Measurements from ENCODE around the gene TRABD2A.

Gene TRABD2A

DNA sequence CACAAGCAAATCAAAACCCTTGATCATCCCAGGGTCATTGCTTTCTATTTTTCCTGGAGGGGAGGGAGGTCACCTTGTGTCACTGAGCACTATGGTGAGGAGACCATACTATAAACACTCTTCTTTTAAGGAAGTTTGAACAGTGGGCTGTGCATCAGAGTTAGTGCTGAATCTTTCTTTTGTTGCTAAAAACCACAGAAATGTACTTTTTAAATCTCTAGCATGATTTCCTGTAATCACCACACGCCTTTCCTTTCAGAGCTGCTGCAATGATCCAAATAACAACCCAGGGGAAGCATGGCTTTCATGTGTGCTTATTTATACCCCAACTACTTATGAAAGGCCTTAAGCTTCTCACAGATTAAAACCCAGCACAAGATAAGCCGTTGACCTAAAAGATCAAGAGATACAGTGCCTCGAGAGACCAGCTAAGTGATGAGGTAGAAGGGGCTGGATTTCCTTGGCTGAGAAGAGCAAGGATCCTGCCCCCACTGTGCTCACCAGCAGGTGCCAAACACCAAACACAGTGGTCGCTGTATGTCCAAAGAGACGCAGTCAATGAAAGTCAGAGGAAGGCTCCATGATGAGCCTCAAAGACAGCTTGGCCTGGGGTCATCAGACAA is 34.7 kb downstream of the TRABD2A start:
- Histone ChIP-seq H3K27me3 (replicated peaks; ENCODE audit: insufficient read depth, low read length) (no peaks in the 10 kb centered on the region), H3K27ac (ENCODE audit: low read length) (peak overlapping the region; percentile 75), H3K9me2 (replicated peaks; ENCODE audit: insufficient read depth, low read length) (no peaks in the 10 kb centered on the region), H3K4me3 (ENCODE audit: low read length) (peak overlapping the region; percentile 3; the same call in 1 of the 2 replicates), H3K9ac (ENCODE audit: low read length) (peak overlapping the region; percentile 3; the same call in 1 of the 2 replicates), H3K79me2 (ENCODE audit: low read length) (no peaks in the 10 kb centered on the region), H3K9me3 (replicated peaks; ENCODE audit: insufficient read depth, low read length) (no peaks in the 10 kb centered on the region), H3K4me1 (ENCODE audit: low read length) (peaks cover 21% of the 10 kb centered on the region), H3F3A (ENCODE audit: insufficient read depth, low read length) (peaks cover 4% of the 10 kb centered on the region; the same call in 1 of the 2 replicates), H2AFZ (ENCODE audit: low read length) (peak overlapping the region; percentile 59), H3K36me3 (replicated peaks; ENCODE audit: insufficient read depth, low read length) (no peaks in the 10 kb centered on the region), H3K4me2 (ENCODE audit: low read depth, low read length) (peak overlapping the region; percentile 45), H4K20me1 (ENCODE audit: insufficient read depth, low read length) (no peaks in the 10 kb centered on the region)
- TF ChIP-seq EZH2 (optimal IDR thresholded peaks at IDR 0.05; ENCODE audit: low read depth, low read length) (no peak), EZH2phosphoT487 (IDR thresholded peaks at IDR 0.05; ENCODE audit: low read length) (no peak)
- TF ChIP-seq, protein P1, sequence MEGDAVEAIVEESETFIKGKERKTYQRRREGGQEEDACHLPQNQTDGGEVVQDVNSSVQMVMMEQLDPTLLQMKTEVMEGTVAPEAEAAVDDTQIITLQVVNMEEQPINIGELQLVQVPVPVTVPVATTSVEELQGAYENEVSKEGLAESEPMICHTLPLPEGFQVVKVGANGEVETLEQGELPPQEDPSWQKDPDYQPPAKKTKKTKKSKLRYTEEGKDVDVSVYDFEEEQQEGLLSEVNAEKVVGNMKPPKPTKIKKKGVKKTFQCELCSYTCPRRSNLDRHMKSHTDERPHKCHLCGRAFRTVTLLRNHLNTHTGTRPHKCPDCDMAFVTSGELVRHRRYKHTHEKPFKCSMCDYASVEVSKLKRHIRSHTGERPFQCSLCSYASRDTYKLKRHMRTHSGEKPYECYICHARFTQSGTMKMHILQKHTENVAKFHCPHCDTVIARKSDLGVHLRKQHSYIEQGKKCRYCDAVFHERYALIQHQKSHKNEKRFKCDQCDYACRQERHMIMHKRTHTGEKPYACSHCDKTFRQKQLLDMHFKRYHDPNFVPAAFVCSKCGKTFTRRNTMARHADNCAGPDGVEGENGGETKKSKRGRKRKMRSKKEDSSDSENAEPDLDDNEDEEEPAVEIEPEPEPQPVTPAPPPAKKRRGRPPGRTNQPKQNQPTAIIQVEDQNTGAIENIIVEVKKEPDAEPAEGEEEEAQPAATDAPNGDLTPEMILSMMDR (IDR thresholded peaks at IDR 0.05; ENCODE audit: low read length) = no peak
- DNase-seq = peak; percentile 81

DNA sequence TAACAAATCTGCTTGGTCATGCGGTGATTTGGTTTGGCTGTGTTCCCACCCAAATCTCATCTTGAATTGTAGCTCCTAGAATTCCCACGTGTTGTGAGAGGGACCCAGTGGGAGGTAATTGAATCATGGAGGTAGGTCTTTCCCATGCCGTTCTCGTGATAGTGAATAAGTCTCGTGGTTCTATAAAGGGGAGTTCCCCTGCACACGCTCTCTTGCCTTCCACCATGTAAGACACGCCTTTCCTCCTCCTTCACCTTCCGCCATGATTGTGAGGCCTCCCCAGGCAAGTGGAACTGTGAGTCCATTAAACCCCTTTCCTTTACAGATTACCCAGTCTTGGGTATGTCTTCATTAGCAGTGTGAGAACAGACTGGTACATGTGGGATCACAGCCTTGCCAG is 36.7 kb downstream of the TRABD2A start:
- TF ChIP-seq, protein P1 (IDR thresholded peaks at IDR 0.05; ENCODE audit: low read length) = no peak
- no peak for TF ChIP-seq EZH2 (optimal IDR thresholded peaks at IDR 0.05; ENCODE audit: low read depth, low read length)
- no peak for TF ChIP-seq EZH2phosphoT487 (IDR thresholded peaks at IDR 0.05; ENCODE audit: low read length)
- Histone ChIP-seq H3K27me3 (replicated peaks; ENCODE audit: insufficient read depth, low read length) (no peaks in the 10 kb centered on the region), H3K36me3 (replicated peaks; ENCODE audit: insufficient read depth, low read length) (no peaks in the 10 kb centered on the region), H3K4me3 (ENCODE audit: low read length) (no peak overlapping the region), H4K20me1 (ENCODE audit: insufficient read depth, low read length) (no peaks in the 10 kb centered on the region), H3K4me2 (ENCODE audit: low read depth, low read length) (no peak overlapping the region), H3K9me2 (replicated peaks; ENCODE audit: insufficient read depth, low read length) (no peaks in the 10 kb centered on the region), H3K27ac (ENCODE audit: low read length) (no peak overlapping the region), H3K4me1 (ENCODE audit: low read length) (peaks cover 21% of the 10 kb centered on the region), H3K79me2 (ENCODE audit: low read length) (no peaks in the 10 kb centered on the region), H3F3A (ENCODE audit: insufficient read depth, low read length) (peaks cover 4% of the 10 kb centered on the region; the same call in 1 of the 2 replicates), H2AFZ (ENCODE audit: low read length) (no peak overlapping the region), H3K9ac (ENCODE audit: low read length) (no peak overlapping the region), H3K9me3 (replicated peaks; ENCODE audit: insufficient read depth, low read length) (no peaks in the 10 kb centered on the region)
- no peak for DNase-seq

DNA sequence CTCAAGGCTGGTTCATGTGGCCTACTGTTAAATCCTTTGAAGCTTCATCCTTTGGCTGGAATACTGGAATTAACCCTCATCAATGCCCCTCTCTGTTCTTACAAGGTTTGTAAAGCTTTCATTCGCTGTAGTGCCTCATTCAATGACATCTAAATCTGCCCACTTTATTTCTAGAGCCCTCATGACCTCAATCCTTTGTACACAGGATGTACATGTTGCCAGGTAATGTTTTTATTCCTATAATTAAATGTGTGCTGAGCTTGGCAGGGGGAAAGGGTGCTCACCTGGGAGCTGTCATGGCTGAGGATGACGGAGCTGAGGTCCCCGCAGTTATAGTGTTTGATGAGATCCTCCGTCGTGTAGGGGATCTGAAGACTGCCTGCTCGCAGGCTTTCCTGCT is 39.3 kb downstream of the TRABD2A start:
- Histone ChIP-seq H3K9ac (ENCODE audit: low read length) (no peak overlapping the region), H2AFZ (ENCODE audit: low read length) (no peak overlapping the region), H3K9me3 (replicated peaks; ENCODE audit: insufficient read depth, low read length) (no peaks in the 10 kb centered on the region), H3K9me2 (replicated peaks; ENCODE audit: insufficient read depth, low read length) (no peaks in the 10 kb centered on the region), H3K79me2 (ENCODE audit: low read length) (no peaks in the 10 kb centered on the region), H3K4me2 (ENCODE audit: low read depth, low read length) (no peak overlapping the region), H3K4me3 (ENCODE audit: low read length) (no peak overlapping the region), H3K36me3 (replicated peaks; ENCODE audit: insufficient read depth, low read length) (no peaks in the 10 kb centered on the region), H3K27me3 (replicated peaks; ENCODE audit: insufficient read depth, low read length) (no peaks in the 10 kb centered on the region), H3K4me1 (ENCODE audit: low read length) (peaks cover 14% of the 10 kb centered on the region), H4K20me1 (ENCODE audit: insufficient read depth, low read length) (no peaks in the 10 kb centered on the region), H3K27ac (ENCODE audit: low read length) (no peak overlapping the region), H3F3A (ENCODE audit: insufficient read depth, low read length) (peaks cover 4% of the 10 kb centered on the region; the same call in 1 of the 2 replicates)
- TF ChIP-seq, protein P1 (IDR thresholded peaks at IDR 0.05; ENCODE audit: low read length) = no peak
- TF ChIP-seq EZH2phosphoT487 (IDR thresholded peaks at IDR 0.05; ENCODE audit: low read length) (no peak), EZH2 (optimal IDR thresholded peaks at IDR 0.05; ENCODE audit: low read depth, low read length) (no peak)
- DNase-seq = no peak
